Stimulated activated CD4-positive, alpha-beta T cell treated with anti-CD3 and anti-CD28 coated beads, Interleukin-1b, Interleukin-23, amount 100 ng/mL, for 24 hours (primary cell): ENCODE results near the gene SORCS2.
"Not testable (repeated sequence)": the region's sequence is repeated elsewhere in the genome, so short reads cannot be mapped to it uniquely, and the experiment has no call there.

ENCODE experiments used
- DNase-seq, 4 experiments: peaks; one replicate each; pipeline ENCODE4 v3.0.0-alpha.2; 2020; ENCODE audit warnings: low read depth in 4 of 4, low spot score in 1 of 4

Gene SORCS2

DNA sequence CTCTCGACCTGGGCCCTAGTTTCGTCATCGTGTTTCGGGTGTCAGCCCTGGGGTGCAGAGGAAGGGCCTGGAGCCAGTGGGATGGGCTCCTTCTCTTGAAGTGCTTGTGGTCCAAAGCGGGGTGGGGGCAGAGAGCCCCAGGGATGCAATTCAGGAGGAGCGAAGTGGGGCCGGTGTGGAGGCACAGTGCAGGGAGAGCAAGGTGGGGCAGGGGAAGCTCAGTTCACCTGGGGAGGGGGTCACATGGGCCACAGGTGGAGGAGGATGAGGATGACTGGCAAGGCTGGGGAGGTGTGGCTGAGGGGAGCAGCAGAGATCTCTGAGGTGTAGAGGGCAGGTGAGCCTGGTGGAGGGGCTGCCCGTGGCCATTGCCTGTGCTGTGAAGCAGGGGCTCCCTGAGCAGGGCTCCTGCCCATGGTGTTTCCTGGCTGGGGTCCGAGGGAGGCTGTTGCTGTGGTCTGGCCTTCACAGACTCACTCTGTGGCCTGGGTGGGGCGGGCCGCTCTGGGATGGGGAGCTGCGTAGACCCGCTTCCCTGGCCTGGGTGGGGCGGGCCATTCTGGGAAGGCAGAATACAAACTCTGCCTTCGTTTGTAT, 6.9 kb downstream of the SORCS2 start:
- DNase-seq, result no peak

DNA sequence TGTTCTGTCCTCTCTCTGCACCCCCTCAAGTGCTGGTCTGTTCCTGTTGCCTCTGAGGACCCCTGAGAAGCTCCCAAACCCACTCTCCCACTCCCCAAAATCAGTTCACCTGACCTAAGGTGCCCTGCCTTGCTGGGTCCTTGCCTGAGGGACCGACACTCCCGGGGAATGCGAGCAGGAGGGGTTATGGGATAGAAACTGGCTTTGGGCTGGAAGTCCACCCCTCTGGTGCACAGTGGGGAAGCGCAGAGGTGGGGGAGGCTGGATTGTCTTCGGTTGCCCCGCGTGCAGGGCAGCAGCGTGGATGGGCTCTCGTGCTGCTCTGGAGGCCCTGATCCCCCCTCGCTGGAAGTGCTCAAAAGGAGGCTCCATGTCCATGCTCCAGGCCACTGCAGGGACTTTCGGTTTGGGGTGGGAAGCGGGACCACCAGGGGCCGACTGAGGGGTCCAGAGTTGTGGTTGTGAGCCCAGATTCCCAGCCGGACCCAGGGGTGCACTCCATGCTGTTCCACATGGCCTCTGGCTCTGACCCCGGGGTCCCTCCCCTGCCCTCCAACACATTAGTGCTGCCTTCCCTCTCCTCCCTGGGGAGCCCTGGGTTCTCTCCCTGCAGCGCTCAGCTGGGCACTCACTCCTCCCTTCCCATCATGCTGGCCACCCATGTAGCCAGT, 7.6 kb downstream of the SORCS2 start:
- DNase-seq, result no peak

DNA sequence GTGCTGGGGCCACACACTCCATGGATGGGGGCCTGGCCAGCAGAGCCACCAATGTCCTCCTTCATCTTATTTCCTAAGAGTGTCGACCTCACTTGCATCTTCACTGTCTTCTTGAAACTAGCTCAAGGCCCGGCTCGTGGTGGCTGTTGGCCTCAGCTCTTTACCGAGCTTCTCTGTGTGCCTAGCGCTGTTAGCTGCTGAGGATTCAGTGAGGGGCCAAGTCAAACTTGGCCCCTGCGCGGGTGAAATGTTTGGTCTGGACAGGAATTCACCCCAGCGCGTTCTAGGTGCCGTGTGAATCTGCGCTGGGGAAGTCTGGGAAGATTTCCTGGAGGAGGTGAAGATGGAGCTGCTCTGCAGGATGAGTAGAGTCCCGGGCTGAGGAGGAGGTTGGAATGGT, 8.5 kb downstream of the SORCS2 start:
- DNase-seq, result no peak

DNA sequence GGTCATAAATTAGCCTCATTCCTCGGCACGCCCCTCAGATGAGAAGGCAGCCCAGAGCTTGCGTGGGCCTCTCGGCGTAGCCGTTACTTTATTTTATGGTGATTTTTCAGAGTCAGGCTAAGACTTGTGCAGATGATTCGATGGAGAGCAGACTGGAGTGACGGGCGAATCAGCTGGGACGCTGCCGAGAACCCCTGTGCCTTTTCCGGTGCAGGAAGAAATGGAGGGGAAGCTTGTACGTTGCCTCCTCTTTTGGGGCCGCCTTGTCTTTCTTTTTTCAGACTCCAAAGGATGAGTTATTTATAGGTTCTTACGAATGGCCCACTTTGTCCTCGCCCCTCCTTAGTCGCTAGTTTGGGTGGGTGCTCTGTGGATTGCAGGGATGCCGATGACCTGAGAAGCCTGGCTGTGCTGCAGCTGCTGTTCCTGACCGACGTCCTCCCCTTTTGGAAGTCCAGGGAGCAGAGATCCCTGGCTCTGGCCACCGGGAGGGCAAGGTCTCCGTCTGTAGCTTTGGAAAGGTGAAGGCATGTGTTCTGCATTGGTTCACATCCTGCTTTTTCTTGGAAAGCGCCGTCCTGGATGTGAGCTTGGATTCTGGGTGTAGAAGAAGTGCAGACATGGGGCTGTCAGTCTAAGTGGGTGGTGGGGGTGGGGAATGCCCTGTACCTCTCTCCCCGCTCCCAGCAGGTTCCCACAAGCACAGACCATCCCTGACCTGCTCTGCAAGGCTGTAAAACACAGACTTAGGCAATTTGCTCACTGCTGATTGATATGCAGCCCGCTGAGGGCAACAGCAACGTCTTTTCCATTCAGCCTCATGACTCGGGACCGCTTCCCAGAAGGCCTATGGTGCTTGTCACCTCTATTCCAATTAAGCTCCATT, 9.3 kb downstream of the SORCS2 start:
- DNase-seq, result no peak

DNA sequence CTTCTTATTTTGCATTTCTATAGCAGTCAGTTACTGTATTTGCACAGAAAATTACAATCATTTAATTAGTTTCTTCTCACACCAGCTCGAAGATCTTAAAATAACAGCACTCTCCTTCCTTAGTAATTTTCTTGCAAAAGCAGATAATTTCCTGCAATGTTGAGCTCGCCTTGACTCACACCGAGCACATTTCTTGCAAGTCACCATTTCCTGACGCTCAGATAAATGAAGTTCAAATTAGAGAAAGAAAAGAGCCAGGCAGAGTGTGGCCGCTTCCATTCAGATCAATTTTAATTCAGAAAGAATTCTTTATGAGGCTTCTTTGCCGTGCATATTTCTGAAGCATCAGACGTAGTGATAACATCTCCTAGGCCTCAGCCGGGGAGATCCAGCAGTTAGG, 10.1 kb downstream of the SORCS2 start:
- no peak for DNase-seq

DNA sequence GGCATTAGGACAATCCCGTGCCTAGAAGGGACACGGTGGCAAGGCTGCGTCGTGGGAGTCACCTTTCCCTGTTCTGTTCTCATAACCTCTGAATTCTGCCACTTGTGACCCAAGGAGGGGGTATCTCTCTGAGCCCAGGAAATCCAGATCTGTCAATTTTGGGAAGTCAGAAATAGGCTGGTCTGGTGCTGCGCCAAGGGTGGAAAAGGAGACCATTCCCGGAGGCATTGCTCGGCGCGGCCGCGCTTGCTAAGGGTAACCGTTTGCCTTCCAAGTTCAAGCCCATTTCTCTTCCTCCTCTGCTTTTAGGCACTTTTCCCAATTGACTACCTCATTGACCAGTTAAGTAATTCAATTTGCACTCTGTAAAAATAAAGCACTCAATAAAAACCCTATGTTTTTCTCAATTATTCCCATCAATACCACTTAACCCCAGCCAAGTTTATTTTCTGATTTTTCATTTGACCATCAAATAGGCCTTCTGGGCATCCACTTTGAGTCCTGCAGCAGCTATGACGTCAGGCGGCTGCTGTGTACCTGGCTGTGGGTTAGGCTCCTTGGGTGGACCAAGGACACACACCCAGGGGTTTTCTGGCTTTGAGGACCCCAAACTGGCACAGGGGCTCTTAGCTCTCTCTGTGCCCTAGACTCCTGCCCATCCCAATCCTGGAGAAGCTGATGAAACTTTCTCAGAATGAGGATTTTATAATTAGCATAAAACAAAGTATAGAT, 12.5 kb downstream of the SORCS2 start:
- DNase-seq, result no peak

DNA sequence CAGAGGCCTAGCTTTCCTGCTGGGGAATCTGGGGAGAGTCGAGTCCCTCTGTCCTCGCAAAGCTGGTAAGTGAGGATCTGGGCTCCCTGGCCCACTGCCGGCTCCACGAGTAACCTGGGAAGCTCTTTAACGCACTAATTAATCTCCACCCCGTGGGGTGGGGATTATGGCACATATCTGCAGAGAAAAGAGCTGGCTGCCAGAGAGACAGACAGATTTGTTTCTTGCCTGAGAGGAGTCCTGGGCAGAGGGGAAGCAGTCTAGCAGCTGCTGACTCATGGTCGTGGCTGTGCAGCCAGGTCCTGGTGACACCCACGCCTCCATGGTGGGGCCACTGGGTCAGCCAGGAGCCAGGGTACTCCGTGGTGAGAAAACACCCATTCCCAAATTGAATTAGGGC, 14.0 kb downstream of the SORCS2 start:
- no peak for DNase-seq

DNA sequence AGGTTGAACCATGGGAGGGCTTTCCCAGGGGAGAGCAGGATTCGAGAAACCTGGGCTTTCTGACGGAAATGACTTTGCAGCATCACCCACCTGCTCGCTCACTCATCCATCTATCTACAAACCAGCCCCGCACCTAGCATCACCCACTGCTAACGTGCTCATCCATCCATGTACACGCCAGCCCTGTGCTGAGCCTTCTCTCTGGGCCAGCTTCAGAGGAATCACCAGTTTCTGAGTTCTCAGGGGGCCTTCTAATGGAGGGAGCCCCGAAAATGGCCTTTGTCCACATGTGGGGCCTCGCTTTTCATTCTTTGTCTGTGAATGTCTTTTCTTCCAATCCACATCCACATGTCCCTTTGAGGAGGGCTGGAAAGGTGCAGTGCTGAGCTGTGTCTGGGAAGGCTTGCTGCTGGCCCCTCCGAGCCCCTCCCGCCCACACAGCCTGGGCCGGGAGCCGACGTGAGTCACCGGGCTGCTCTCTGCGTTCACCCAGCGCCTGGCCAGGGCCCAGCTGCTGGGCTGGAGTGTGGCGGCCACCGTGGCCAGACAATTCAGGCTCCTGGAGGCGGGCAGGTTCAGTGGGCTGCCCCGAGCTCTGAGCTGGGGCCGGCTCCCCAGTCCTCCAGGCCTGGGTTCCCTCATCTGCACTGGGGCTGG, 14.7 kb downstream of the SORCS2 start:
- DNase-seq, result no peak

DNA sequence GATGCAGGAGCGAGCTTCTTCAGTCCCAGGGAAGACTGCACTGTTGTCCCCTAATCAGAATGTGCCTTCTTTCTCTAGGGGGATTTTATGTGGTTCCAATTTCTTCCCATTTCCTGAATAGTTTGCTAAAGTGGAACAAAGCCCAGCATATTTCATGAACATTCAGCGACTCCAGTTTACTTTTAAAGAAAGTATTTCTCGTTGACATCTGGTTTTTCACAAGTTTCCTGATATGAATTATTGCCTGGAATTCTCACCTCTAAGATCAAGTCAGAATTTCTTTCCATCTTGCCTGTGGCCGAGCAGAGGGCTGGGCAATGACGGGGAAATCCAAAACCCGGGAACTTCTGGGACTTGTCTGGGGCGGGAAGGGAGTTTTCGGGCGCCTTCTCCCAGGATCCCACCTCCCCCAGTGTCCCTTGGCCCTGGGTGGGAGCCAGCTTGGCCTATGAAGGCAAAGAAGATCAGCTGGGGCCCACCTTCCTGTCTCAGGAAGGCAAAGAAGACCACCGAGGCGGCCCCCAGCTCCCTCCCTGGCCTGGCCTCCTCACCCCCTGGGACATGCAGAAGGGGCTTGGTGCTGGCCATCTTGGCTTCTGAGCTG, 15.4 kb downstream of the SORCS2 start:
- DNase-seq, result no peak

DNA sequence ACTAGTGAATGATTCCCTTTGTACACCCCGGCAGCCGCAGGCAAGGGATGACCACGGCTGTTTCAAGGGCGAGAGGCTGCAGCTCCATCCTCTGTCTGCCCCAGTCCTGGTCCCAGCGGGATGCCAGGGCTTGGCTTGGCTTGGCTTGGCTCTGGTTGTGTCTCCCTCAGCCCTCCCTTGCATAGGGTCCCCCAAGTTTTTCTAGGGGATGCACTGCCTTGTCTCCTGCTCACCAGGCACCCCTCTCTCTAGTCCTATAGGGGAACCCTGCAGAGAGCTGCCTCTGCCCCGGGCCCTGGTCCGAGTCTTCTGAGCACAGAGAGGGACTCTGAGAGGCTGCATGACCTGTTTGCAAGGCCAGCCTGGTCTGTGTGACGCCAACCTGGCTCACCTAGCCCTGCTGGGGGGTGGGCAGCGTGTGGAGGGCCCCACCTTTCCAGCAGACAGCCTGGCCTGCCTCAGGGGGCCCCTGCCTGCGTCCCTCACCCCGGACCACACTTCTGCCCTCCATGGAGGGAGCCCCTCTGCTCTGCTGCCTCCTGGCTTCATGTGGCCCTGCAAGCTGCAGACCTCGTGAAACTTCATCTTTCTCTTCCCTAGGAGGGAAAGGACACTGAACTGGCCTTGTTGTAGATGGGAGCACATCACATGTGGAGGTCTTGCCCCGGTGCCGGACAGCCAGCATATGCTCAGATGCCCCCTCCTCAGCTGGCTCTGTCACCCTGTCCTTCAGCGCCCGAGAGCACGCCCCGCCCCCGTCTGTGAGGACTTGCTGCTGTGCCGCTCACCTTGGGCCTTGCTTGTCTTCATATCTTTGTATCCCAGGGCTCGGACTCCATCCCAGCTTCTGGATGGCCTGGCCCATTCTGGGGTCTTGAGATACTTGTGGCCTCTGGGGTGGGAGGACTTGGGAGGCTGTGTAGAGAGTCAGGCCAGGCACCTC, 16.4 kb downstream of the SORCS2 start:
- no peak for DNase-seq

DNA sequence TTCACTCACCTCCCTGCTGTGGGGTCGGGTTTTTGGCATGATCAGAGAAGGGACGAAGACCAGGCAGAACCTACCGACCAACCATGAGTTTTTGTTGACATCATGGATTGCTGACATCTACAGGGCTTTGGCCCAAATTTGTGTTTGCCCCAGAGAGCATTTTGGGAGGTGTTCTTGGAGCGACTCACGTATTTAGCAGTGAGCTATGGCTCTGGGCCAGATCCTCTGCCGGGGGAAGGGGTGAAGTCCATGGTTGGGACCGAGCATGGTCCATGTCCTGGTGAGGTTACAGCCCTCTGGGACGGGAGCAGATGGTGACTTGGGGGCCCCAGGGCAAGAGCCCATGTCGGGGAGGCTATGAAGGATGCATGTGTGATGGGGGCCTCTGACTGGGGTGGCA, 17.4 kb downstream of the SORCS2 start:
- DNase-seq, result no peak

DNA sequence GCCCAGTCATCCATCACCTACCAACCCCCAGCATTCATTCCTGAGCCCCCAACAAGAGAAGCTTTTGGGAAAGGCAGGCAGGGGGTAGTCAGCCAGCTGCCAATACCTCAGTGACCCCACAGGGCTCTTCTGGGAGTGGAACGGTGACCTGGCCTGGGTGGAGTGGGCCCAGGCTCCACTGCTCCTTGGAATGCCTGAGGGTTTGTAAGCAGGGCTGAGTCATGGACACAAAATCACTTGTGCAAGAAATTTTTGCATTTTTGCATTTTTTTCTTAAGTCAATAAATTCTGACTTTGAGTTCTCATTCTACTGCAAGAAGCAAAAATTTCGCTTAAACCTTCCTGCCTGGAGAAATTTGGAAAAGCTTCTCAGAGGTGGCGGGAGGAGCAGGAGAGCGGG, 18.5 kb downstream of the SORCS2 start:
- DNase-seq, result no peak

DNA sequence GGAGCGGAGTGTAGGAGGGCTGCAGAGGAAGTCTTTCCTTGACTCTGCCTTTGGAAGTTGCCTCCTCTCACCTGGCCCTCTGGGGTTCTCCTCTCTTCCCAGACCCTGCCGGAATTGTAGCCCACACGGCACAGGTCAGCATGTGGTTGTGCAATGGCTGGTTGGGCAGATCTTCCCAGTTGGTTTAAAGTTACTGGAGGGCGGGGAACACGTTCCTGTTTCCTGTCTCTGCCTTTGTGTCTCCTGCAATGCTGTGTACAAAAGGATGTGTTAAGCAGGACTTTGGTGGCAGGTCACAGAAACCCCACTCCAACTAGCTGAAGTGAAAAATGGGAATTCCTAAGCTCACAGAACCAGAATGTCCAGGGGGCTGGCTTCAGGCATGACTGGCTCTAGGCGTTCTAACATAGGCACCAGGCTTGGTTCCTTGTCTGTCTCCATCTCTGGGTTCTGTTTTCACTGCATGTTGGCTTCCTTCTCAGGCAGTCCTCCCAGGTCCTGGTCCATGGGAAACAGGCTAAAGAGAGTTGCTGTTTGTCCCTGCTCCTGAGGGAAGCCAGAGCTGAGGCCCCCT, 19.9 kb downstream of the SORCS2 start:
- no peak for DNase-seq

DNA sequence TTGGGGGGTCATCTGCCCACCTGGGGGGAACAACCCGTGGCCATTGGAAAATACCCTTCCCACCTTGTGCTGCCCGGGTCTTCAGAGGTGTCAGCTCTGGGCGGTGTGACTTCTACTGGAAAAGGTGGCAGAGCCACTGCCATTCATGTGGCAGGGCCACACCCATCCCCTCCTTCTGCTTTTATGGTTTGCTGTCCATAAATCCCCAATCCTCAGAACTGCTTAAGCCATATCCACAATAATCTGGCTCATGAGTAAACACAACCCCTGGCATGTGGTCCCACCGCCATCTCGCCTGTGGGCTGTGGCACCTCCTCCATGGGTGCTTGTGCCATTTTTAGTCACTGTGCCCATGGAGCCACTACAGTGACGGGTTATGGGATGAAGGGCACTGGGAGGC, 20.6 kb downstream of the SORCS2 start:
- DNase-seq, result no peak

DNA sequence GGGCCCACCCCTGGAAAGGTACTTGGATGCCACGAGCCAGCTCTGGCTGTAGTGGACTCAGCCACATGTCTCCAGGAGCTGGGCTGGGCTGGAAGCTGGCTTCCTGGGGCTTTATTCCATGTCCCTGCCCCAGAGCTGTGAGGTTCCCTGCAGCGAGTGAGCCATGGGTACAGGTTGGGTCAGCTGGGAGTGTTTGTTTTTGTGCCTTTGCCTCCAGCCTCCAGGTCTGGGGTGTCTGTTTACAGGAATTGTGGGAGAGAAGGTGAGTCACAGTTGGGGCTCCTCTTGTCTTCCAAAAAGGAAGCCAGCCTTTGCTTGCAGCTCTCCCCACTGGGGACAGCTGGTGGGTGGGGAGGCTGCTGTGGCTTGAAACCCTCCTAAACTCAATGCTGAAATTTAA, 21.5 kb downstream of the SORCS2 start:
- no peak for DNase-seq

DNA sequence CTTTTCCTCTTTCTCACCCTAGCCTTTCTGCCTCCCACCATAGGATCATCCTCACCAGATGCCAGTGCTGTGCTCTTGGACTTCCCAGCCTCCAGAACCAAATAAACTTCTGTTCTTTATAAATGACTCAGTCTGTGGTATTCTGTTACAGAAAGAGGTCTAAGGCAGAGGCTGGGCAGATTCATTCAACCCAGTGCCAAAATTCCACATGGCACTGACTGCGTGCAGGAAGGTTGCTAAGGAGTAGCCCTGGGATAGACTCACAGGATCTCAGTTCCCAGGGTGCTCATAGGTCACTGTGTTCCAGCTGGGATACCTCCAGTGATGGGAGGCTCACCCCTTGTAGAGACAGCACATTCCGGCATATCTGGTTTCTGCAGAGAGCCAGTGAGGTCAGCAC, 22.0 kb downstream of the SORCS2 start:
- no peak for DNase-seq

DNA sequence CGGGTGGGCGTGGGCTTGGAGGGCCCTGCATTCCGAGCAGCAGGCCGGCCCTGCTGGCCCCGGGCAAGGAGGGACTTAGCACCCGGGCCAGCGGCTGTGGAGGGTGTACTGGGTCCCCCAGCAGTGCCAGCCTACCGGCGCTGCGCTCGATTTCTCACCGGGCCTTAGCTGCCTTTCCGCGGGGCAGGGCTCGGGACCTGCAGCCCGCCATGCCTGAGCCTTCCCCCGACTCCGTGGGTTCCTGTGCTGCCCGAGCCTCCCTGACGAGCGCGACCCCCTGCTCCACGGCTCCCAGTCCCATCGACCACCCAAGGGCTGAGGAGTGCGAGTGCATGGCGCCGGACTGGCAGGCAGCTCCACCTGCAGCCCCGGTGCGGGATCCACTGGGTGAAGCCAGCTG, 22.8 kb downstream of the SORCS2 start:
- DNase-seq, result not testable (repeated sequence)

DNA sequence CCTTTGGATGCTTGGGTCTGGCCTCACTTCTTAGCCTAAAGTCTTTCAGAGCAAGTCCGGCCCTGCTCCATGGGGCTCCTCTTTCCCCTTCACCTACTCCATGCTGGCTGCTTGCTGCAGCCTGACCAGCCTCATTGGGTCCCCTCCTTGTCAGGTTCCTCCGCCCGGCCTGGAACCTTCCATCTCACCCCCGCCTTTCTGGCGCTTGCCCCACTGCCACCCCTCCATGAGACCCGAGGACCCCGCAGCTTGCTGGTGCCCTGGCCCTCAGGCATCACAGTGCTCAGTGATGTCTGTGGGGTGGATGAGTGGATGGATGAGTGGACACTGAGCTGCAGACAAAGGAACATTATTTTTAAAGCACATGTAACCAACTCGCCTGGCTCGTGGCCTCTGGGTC, 24.7 kb downstream of the SORCS2 start:
- no peak for DNase-seq
